Right lobe of liver (tissue), 6 donors: Measurements from ENCODE around the gene MRPL57. TPM values are rescaled to one million over a fixed set of nuclear protein-coding genes. Genes with fewer than 3 reads are reported as not detected.
"Not testable (repeated sequence)": the region's sequence is repeated elsewhere in the genome, so short reads cannot be mapped to it uniquely, and the experiment has no call there.

ENCODE experiments used
- ATAC-seq, 4 donors: fragments of 200-7000 bp; cut with Tn5 transposase; one replicate each; pipeline ENCODE4 v1.9.1; 2020; ENCODE audit warnings: mild to moderate bottlenecking in 4 of 4, moderate library complexity in 4 of 4
- DNase-seq, 3 donors: peaks; one replicate each; pipeline ENCODE4 v3.0.0-alpha.2; 2020
- H3K27ac ChIP-seq, 3 donors: fragments of 200-600 bp; one replicate each; pipeline ENCODE4 v1.8.0; 2022
- H3K27me3 ChIP-seq, 2 donors: fragments of 200-600 bp; one replicate each; pipeline ENCODE4 v1.8.0; 2022
- H3K36me3 ChIP-seq, 4 donors: fragments of 200-600 bp; sonication (generic) in 1 of 4; one replicate each; pipeline versions ENCODE4 v1.5.1 to v1.8.0; 2017 to 2022; ENCODE audit warnings: control low read depth in 1 of 4
- H3K4me1 ChIP-seq, 4 donors: fragments of 200-600 bp; sonication (generic) in 1 of 4; one replicate each; pipeline versions ENCODE4 v1.5.1 to v1.8.0; 2017 to 2022; ENCODE audit warnings: control low read depth in 1 of 4
- H3K4me3 ChIP-seq, 3 donors: fragments of 200-600 bp; one replicate each; pipeline ENCODE4 v1.8.0; 2022
- H3K9me3 ChIP-seq, 4 donors: fragments of 200-600 bp; sonication (generic) in 1 of 4; one replicate each; pipeline versions ENCODE4 v1.5.1 to v1.8.0; 2017 to 2022; ENCODE audit warnings: control low read depth in 1 of 4
- POLR2A ChIP-seq: fragments of 450-650 bp; IDR thresholded peaks from one replicate; pipeline ENCODE4 v1.6.1; 2017; ENCODE audit warnings: antibody characterized with exemption, mild to moderate bottlenecking
- WGBS: methylation state at CpG from one replicate; pipeline ENCODE4 v1.1.6; 2018; ENCODE audit warnings: low coverage, low lambda C conversion rate; ENCODE audit not compliant: insufficient coverage; ENCODE audit errors: missing lambda C conversion rate; 5-methylcytosine and 5-hydroxymethylcytosine counted together
- intact Hi-C, 2 donors: fragments of 100-400 bp; cut with DNase I; formaldehyde crosslinking; loops; one replicate each; pipeline versions ENCODE4 v1.11.2 to v1.14.1; 2022
- total RNA-seq, 6 experiments: library from RNA; depleted of rRNA in 2 of 6; stranded (reverse); fragments of >200 nt in 2 of 6; fragmentation: NEBNext Ultra II Directional in 3 of 6; extraction: Animal tissue kit (Norgen Biotek cat#: 25700) in 3 of 6; gene quantifications; one replicate each; pipeline versions ENCODE4 v1.1.0 to v1.2.4, GENCODE V29; 2016 to 2023
- TF ChIP-seq, protein P1 (sequence below), 4 donors: fragments of 200-600 bp in 3 of 4; fragments of 450-650 bp in 1 of 4; IDR thresholded peaks; one replicate each; pipeline versions ENCODE4 v1.5.1 to v1.8.0; 2016 to 2022; ENCODE audit warnings: antibody characterized with exemption in 4 of 4, mild to moderate bottlenecking in 2 of 4
- donor health status: DM: no; HTN: yes; CAD: no.
- donor health status: DM: no; HTN: no; CAD: no.
- donor health status: DM: no; HTN: no; CAD: no.
- donor health status: DM: no; HTN: yes; CAD: no.
- donor health status: DM: no; HTN: yes; CAD: no.

Gene MRPL57
- total RNA-seq, 6 experiments from 2014 or later: 10.6 to 38.7 (median 13.6) TPM

DNA sequence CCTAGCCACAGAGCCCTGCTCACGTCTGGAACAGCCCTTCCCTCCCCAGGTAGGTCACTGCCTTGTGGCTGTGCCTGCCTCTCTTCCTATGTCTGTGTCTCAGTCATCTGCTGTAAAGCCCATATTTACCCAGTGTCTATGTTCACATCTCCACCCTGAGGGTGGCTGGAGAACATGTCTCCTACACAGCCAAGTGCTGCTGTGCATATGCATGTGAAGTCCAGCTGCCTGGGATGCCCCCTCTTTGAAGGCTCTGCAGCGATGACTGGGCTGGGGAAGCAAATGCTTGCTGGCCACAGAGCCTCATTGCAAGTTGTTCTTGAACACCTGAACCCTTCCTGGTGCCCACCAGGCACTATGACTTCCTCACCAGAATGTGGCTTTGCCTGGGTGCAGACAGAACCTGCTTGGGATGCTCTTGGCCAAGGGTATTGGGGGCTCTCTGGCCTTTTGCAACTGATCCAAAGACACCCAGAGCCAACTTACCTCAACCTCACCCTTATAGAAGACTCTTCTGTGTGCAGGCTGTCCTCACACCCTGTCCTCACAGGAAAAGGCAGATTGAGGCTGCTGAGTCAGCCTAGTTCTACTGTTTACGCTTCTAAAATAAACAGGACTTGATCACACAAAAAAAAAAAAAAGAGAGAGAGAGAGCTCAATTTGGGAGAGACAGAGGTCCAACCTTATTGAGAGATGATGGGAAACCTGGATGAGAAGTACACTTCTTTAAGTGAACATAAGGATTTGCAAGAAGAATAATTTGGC lies 26.5 kb downstream of the MRPL57 start:
- ATAC-seq (peak; percentile 54 to 95 (median 72)), DNase-seq (no peak)
- Histone ChIP-seq H3K4me1 (peaks cover 0 to 5% (median 0%) of the 10 kb centered on the region in 4 donors), H3K27me3 (no peaks in the 10 kb centered on the region), H3K36me3 (no peaks in the 10 kb centered on the region), H3K9me3 (no peaks in the 10 kb centered on the region), H3K27ac (no peak overlapping the region), H3K4me3 (no peak overlapping the region)
- intact Hi-C loops: no loop called here
- TF ChIP-seq, protein P1, sequence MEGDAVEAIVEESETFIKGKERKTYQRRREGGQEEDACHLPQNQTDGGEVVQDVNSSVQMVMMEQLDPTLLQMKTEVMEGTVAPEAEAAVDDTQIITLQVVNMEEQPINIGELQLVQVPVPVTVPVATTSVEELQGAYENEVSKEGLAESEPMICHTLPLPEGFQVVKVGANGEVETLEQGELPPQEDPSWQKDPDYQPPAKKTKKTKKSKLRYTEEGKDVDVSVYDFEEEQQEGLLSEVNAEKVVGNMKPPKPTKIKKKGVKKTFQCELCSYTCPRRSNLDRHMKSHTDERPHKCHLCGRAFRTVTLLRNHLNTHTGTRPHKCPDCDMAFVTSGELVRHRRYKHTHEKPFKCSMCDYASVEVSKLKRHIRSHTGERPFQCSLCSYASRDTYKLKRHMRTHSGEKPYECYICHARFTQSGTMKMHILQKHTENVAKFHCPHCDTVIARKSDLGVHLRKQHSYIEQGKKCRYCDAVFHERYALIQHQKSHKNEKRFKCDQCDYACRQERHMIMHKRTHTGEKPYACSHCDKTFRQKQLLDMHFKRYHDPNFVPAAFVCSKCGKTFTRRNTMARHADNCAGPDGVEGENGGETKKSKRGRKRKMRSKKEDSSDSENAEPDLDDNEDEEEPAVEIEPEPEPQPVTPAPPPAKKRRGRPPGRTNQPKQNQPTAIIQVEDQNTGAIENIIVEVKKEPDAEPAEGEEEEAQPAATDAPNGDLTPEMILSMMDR (IDR thresholded peaks at IDR 0.05): no peak
- TF ChIP-seq POLR2A: no peak
- 45% methylated on average over 3 of the region's 3 CpGs for WGBS

DNA sequence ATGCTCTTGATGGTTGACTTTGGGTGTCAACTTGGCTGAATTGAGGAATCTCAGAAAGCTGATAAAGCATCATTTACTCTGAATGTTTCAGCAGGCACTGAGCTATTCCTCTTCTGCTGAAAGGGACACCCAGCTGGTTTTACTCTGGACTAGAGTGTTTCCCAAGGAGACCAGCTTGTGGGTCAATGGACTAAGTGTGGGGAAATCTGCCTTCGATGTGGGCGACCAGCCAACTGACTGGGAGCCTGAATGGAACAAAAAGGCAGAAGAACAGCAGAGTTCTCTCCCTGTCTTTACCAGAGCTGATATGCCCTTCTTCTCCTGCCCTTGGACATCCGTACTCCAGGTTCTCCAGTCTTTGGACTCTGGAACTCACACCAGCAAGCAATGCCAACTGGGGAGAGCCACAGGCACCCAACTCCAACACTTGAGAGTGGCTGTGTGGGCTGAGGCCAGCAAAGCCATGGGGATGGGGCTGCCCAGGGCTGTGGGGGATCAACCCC lies 32.2 kb downstream of the MRPL57 start:
- no peak for TF ChIP-seq POLR2A
- TF ChIP-seq, protein P1 (IDR thresholded peaks at IDR 0.05): no peak
- Histone ChIP-seq H3K4me3 (no peak overlapping the region), H3K9me3 (no peaks in the 10 kb centered on the region), H3K4me1 (no peaks in the 10 kb centered on the region), H3K27me3 (no peaks in the 10 kb centered on the region), H3K36me3 (no peaks in the 10 kb centered on the region), H3K27ac (no peak overlapping the region)
- intact Hi-C loops: no loop called here
- DNase-seq: no peak
- ATAC-seq: peak in 2 of 4 donors; percentile 21 to 57
- WGBS: 20% methylated on average over 3 of the region's 3 CpGs

DNA sequence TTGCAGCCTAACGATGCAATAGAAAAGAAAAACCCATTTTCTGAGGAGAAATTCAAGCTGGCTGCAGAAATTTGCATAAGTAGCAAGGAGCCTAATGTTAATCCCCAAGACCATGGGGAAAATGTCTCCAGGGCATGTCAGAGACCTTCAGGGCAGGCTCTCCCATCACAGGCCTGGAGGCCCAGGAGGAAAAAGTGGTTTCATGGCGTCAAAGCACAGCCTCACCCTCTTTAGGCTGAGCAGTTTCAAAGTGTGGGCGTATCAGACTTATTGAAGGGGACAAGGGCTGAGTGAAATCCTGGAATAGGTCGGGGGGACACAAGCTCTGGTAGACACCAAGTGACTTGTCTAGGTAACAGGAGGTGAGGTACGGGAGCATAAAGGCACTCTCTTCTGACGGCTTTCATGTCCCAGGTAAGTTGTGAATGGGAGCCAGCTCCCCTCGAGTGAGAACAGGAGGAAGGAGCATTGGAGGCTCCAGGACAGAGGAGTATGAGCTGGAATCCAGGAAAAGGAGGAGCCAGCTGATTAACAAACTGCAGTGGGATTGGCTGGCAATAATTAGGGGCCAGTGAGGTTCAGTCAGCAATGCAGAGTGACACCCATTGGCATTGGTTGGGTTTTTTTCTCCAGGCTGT lies 35.8 kb downstream of the MRPL57 start:
- H3K27me3 ChIP-seq: no peaks in the 10 kb centered on the region
- intact Hi-C loops: no loop called here

DNA sequence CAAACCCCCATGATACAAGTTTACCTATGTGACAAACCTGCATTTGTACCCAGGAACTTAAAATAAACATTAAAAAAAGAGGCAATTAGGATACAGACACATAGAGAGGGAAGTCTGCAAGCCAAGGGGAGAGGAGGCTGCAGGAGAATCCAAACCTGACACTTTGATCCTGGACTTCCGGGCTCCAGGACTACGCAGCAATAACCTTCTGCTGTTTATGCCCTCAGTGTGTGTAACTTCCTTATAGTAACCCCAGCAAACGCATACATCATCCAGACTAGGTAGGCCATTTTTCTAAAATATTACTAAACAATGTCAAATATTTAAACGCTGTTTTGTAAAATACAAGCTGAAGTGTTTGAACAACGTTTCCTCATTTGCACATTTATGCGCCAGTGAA lies 39.0 kb downstream of the MRPL57 start:
- H3K4me1 ChIP-seq, H3K9me3 ChIP-seq, H3K27ac ChIP-seq, H3K4me3 ChIP-seq, ATAC-seq, intact Hi-C loops, H3K27me3 ChIP-seq, H3K36me3 ChIP-seq, DNase-seq: not testable (repeated sequence)
- 86% methylated on average over 6 of the region's 6 CpGs for WGBS

More for the DNA sequence above, 35.8 kb downstream of the MRPL57 start:
- DNase-seq (no peak), ATAC-seq (no peak)
- no peak overlapping the region for H3K27ac ChIP-seq
- no peaks in the 10 kb centered on the region for H3K4me1 ChIP-seq
- WGBS: 69% methylated on average over 6 of the region's 7 CpGs
- no peaks in the 10 kb centered on the region for H3K9me3 ChIP-seq
- H3K36me3 ChIP-seq: no peaks in the 10 kb centered on the region
- TF ChIP-seq POLR2A: no peak
- TF ChIP-seq, protein P1 (IDR thresholded peaks at IDR 0.05): no peak
- H3K4me3 ChIP-seq: no peak overlapping the region

- Histone ChIP-seq H3K9me3 (no peaks in the 10 kb centered on the region), H3K4me3 (no peak overlapping the region), H3K27ac (no peak overlapping the region), H3K36me3 (no peaks in the 10 kb centered on the region), H3K27me3 (no peaks in the 10 kb centered on the region), H3K4me1 (no peaks in the 10 kb centered on the region)
- intact Hi-C loops: no loop called here
- WGBS: 30% methylated on average over 7 of the region's 13 CpGs
- no peak for ATAC-seq
- DNase-seq: no peak
- TF ChIP-seq, protein P1 (IDR thresholded peaks at IDR 0.05): no peak
- TF ChIP-seq POLR2A: no peak
Measured at GRCh38 chr13:21216332-21216731, 39.9 kb downstream of the MRPL57 start.
